Adipose tissue (tissue), 3 donors: ENCODE data around the gene WDR89. TPM values are rescaled to one million over a fixed set of nuclear protein-coding genes. Genes with fewer than 3 reads are reported as not detected.
"Not testable (repeated sequence)": the region's sequence is repeated elsewhere in the genome, so short reads cannot be mapped to it uniquely, and the experiment has no call there.

Experiments
- H3K27ac ChIP-seq: one replicate; pipeline ENCODE4 v1.5.1; 2013; ENCODE audit warnings: low read depth, low read length
- WGBS, 3 donors: extraction: QIAGEN DNeasy Blood & Tissue Kit; methylation state at CpG; one replicate each; pipeline ENCODE4 v1.1.7; 2013; 5-methylcytosine and 5-hydroxymethylcytosine counted together
- polyA plus RNA-seq, 3 donors: library from polyadenylated mRNA; stranded (reverse); fragments of 200-250 nt; gene quantifications; one replicate each; pipeline ENCODE4 v1.2.3, GENCODE V29; 2013
- donor health status: healthy with polysubstance abuse.
- donor health status: Bipolar disorder and iron deficiency.
- donor health status: healthy.

WDR89 gene
- polyA plus RNA-seq, 3 donors, result 3.5 to 4.6 (median 4.5) TPM

DNA sequence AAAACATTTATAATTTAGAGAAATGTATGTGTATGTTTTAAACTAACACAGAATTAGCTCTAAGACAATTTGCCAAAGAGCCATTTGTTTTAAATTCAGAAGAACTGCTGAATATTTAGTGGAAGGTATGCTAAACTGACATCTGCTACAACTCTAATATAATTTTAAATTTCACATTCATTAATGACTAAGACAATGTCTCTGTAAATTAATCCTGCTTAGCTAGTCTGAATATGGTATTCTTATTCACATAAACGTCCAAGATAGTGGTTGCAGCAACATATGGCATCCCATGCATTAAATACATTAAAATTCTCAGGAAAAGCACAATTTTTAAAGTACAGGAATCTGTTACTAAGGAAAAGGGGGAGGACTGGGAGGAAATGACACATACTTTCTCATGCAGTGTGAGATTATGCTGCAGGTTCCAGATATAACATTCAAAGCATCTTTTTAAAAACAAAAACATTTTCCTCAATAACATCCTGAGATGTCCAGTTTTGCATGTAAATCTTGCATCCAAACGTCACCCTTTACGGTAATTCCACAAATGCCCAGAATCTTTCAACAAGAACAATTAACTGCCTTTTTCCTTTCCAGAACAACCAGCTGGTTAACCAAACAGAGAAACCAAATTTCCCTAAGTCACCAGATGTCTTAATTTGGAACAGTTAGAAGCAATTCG is 26.9 kb downstream of the WDR89 start:
- 31 to 54% (median 39%) methylated on average over 4 of the region's 4 CpGs for WGBS, 3 donors

DNA sequence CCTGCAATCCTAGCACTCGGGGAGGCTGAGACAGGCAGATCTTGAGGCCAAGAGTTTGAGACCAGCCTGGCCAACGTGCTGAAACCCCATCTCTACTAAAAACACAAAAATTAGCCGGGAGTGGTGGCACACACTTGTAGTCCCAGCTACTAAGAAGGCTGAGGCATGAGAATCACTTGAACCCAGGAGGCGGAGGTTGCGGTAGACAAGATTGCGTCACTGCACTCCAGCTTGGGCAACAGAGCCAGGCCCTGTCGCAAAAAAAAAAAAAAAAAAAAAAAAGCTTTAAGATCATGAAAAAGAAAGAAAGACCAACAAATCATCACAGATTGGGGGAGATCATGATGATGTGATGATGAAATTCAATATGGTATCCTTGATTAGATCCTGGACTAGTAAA is 30.6 kb downstream of the WDR89 start:
- no peak overlapping the region for H3K27ac ChIP-seq
- 79 to 94% (median 80%) methylated on average over 7 of the region's 7 CpGs for WGBS, 3 donors

More for the DNA sequence above, 26.9 kb downstream of the WDR89 start:
- no peak overlapping the region for H3K27ac ChIP-seq

DNA sequence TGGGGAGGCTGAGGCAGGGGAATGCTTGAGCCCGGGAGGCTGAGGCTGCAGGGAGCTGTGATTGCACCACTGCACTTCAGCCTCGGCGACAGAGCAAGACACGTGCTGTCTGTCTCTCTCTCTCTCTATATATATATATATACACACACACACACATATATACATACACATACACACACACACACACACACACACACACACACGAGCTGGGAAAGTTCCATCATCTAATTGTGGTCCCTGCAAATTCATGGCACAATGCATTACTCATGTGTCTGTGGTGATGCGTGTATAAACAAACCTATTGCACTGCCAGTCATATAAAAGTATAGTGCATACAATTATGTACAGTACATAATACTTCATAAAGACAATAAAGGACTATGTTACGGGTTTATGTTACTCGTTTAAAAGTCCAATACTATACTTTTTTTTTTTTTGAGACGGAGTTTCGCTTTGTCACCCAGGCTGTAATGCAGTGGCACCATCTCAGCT is 36.6 kb downstream of the WDR89 start:
- H3K27ac ChIP-seq, result no peak overlapping the region
- 93 to 94% (median 93%) methylated on average over 10 of the region's 10 CpGs for whole genome bisulfite sequencing, 3 donors

DNA sequence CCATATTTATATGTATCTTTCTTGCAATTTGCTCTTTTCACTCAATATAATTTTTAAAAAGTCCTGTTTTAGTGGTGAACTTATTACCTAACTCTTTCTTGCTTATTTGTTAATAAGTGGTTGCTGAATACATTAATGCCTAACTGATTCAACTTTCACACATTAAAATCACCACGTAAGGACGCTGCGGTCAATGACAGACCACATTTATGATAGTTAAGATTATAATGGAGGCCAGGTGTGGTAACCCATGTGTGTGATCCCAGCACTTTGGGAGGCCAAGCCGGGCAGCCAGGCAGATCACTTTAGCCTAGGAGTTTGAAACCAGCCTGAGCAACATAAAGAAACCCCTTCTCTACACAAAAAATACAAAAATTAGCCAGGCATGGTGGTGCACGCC is 37.0 kb downstream of the WDR89 start:
- 94 to 97% (median 97%) methylated on average over 5 of the region's 5 CpGs for WGBS, 3 donors

DNA sequence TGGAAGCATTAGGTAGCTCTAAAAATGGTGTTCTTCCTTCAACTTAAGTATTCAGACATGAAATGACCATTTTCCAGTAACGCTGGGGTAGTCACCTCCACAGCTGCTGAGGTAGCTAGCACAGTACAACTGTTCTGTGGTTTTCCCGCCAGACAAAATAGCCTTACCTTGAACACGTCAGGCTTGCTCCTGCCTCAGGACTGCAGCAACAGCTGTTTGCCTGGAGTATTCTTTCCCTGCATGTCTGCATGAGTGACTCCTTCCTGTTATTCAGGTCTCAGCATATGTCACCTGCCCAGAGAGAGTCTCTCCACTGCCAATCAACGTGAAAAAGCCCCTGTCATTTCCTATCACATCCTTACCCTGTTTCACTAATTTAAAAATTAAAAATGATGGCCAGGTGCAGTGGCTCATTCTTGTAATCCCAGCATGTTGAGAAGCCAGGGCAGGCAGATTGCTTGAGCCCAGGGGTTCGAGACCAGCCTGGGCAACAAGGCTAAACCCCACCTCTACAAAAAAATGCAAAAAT is 37.9 kb downstream of the WDR89 start:
- H3K27ac ChIP-seq, result no peak overlapping the region
- 76 to 90% (median 83%) methylated on average over 5 of the region's 5 CpGs for WGBS, 3 donors

More for the DNA sequence above, 37.0 kb downstream of the WDR89 start:
- no peak overlapping the region for H3K27ac ChIP-seq

DNA sequence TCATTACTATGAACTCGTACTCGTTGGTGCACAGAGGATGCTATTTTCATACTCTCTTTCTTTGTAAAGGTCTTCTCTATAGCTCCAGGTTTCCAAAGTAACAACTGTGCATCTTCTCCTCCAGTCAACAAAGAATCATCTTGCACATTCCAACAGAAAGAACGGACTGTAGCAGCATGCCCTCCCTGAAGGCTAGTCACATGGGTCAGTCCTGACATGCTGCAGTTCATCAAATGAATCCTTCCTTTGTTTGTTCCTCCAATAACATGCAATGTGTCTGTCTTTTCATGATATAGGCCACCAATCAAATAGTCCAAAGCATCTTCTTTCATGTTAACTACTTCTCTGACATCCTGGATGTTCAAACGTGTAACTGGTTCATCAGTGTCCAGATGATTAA is 42.9 kb downstream of the WDR89 start:
- H3K27ac ChIP-seq, result no peak overlapping the region
- WGBS, 3 donors, result 93 to 94% (median 94%) methylated on average over 4 of the region's 4 CpGs

DNA sequence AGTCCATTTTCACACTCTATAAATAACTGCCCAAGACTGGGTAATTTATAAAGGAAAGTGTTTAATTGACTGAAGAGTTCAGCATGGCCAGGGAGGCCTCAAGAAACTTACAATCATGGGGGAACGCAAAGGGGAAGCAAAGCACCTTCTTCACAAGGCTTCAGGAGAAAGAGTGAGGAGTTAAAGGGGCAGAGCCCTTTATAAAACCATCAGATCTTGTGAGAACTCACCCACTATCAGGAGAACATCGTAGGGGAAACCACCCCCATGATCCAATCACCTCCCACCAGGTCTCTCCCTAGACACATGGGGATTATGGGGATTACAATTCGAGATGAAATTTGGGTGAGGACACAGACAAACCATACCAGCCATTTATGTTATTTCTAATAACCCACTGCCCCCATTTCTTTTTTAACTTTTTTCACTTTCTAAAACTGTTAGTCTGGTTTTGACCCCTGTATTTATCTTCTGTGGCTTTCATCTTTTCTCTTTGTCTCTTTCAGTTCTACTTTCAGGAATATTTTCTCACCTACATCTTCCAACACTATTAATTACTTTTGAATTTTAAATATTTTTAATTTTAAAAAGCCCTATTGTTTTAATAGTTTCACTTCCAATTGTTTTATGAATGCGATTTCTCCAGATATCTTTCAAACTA is 44.5 kb downstream of the WDR89 start:
- WGBS, 3 donors, result 93 to 97% (median 95%) methylated on average over 4 of the region's 4 CpGs
- no peak overlapping the region for H3K27ac ChIP-seq

DNA sequence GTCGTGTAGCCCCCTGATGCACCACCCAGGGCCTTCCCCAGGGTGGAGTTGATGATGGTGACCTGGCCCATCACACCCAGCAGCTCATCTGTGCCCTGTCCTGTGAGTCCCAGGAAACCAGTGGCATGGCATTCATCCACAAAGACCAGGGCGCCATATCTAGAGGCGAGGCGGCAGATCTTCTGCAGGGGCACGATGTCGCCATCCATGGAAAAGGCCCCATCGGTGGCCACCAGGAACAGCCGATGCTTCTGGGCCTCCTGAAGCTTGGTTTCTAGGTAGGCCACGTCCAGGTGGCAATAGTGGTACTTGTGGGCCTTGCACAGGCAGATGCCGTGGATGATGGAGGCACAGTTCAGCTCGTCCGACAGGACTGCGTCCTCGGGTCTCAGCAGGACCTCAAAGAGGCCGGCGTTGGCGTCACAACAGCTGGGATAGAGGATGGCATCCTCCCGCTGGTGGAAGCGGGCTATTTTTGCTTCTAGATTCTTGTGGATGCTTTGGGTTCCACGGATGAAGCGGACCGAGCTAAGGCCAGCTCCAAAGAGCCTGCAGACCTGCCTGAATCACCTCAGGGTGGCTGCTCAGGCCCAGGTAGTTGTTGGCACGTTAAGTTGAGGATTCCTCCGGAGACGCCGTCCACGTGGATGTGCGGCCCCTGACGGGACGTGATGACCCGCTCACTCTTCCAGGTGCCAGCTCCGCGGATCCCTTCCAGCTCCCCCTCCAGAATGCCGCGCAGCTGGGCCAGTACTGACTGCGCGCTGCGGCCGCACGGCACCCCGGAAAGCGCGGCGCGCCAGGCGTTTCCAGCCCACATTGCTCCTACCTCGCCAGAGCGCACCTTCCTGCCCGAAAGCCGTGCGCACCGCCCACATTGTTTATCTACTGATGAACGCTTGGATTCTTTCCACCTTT is 47.0 kb downstream of the WDR89 start:
- H3K27ac ChIP-seq, result no peak overlapping the region
- 95 to 97% (median 96%) methylated on average over 51 to 53 of the region's 53 CpGs for WGBS, 3 donors

DNA sequence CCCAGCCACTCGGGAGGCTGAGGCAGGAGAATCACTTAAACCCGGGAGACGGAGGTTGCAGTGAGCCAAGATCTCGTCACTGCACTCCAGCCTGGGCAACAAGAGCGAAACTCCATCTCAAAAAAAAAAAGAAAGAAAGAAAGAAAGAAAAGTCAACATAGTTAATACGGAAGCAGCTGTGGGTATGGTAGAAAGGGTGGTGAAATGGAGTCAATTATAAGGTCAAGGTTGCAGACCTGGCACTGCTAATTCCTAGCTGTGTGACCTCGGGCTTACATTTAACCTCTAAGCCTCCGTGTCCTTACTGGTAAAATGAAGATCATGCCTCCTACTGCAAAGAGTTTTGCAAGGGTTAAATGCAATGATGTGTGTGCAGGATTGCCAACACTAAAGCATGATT is 58.6 kb downstream of the WDR89 start:
- not testable (repeated sequence) for H3K27ac ChIP-seq
- WGBS, 3 donors, result 75 to 92% (median 87%) methylated on average over 8 of the region's 8 CpGs

DNA sequence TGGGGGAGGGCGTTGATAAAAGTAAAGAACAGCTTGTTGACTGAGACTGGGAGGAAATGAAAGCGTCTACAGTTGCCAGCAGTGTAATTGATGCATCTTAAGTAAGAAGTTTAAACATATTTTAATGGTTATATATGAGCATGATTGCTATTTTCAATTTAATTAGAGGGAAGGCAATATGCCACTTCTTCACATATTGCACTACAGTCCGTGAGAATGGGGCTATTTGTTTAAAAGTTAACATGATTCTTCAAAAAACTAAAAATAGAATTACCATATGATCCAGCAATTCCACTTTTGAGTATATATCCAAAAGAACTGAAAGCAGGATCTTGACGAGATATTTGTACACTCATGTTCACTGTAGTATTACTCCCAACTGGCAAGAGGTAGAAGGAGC is 60.2 kb downstream of the WDR89 start:
- H3K27ac ChIP-seq, result no peak overlapping the region
- WGBS, 3 donors, result 41 to 57% (median 53%) methylated on average over 4 of the region's 4 CpGs

DNA sequence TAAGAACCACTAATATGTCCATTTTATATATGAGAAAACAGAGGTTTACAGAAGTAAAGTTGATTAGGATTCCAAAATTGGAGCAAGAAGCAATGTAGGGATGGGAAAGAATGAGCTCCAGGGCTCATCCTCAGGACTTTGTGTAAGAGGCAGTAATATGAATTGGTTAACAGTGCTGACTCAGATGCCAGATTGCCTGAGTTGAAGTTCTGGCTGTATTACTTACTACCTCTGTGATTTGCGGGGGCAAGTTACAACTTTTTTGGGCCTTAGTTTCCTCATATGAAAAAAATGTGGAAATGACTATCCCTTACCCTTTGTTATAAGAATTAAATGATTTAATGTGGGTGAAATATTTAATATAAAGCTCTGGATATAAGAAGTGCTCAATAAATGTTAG is 63.4 kb downstream of the WDR89 start:
- H3K27ac ChIP-seq, result no peak overlapping the region
- WGBS, 3 donors, result 92 to 100% (median 97%) methylated on average over 1 of the region's 1 CpG

DNA sequence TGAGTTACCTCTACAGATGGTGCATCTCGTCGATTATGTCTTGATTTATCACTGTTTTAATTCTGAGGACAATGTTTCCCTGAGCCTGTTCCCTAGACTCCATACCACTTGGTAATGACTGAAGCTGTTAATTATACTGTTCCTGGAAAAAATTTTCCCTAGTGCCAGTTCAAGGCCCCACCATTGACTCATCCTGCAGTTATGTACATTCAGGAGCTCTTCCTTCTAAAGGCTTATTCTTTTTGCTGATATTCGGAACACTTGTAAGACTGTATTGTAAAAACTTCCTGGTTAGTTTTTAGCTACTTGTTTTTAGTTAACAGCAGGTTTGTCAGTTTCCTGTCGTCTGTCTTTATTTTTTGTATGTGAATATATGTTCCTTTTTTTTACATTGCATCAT is 68.1 kb downstream of the WDR89 start:
- H3K27ac ChIP-seq, result no peak overlapping the region
- WGBS, 3 donors, result 52 to 71% (median 59%) methylated on average over 4 of the region's 4 CpGs

DNA sequence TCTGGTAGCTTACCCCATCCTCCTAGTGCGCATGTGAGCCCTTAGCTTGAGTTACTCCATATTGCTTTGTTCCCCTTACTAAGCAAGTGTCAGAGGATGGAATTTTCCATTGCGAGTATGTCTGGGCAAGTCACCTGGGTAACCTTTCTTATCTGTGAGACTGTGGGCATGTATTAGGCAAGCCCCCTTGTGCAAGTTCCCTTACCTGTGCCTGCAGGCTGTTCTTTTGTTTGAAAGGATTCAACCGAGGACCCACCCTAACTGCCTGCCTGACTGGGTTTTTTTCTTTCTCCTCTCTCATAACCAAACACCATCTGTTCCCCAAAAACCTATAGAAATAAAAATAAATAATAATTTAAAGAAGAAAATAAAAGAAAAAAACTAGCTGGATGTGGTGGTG is 76.2 kb downstream of the WDR89 start:
- no peak overlapping the region for H3K27ac ChIP-seq
- 87 to 89% (median 87%) methylated on average over 2 to 3 of the region's 3 CpGs for WGBS, 3 donors

DNA sequence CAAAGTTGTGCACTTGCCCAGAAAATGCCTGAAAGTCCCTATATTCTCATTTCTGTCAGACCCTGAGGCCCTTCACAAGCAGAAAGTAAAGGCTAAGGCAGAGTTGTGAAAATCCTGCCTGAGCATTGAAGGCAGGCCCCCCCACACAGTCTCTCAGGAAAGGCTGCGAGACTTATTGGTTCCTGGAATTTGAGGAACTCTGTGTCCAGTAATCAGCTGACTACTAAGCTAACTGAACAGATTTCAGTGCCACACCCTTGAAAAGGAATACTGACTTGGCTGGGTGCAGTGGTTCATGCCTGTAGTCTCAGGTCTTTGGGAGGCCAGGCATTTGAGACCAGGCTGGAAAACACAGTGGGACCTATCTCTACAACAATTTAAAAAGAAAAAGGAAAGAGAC is 77.4 kb downstream of the WDR89 start:
- WGBS, 3 donors, result 3 to 48% (median 10%) methylated on average over 1 of the region's 1 CpG

DNA sequence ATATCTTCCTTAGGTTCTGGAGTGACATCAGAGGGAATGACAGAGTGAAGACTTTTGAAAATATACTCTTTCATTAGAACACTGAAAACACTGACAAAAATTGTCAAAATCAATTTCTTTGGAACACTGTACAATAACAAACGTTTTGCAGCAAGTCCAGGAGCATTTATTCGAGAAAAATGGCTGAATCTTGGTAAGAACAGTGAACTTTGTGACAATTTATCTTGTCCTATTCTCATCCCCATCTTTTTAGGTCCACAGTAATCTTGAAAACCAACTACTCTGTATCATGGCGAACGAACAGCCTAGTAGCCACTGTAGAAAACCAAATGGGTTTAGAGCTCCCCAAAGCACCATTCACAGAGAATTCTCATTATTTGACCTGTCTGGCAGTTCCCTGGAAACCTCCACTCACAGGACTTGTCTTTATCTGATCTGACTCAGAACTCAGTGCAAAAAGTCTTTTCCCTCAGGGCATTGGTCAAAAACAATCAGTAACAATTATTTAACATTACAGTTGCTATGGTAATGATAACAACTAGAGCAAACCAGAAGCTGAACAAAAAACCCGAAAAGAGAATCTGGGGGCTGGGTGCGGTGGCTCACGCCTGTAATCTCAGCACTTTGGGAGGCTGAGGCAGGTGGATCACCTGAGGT is 78.2 kb downstream of the WDR89 start:
- H3K27ac ChIP-seq, result no peak overlapping the region
- 78 to 88% (median 79%) methylated on average over 7 of the region's 7 CpGs for WGBS, 3 donors

More for the DNA sequence above, 77.4 kb downstream of the WDR89 start:
- no peak overlapping the region for H3K27ac ChIP-seq

DNA sequence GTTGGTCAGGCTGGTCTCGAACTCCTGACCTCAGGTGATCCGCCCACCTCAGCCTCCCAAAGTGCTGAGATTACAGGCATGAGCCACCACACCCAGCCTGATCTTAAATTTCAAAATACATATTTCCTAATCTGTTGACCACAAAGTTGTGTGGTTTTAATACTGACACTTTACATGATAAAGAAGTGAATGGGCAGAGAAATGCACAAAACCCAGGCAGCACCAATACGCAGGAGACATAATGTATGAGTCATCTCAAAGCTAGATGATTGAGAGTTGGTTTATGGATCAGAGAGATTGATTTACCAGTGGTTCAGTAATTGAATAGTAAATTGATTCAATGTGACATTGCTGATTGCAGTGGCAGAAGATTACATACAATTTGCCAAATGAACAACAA is 79.3 kb downstream of the WDR89 start:
- WGBS, 3 donors, result 72 to 82% (median 77%) methylated on average over 3 of the region's 3 CpGs
- H3K27ac ChIP-seq, result no peak overlapping the region

DNA sequence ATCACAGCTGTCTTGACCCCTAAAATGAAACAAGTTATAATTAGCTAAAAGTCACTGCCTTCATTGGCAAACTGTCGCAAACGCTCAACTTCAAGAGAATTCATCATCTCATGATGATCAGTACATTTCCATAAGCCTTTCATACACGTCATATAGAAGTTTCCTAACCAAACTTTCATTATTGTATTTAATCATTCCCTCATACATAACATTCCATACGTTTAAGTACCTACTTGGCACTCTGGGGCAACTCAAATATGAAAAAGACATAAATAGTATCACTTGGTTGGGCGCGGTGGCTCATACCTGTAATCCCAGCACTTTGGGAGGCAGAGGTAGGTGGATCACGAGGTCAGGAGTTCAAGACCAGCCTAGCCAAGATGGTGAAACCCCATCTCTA is 86.1 kb downstream of the WDR89 start:
- 78 to 90% (median 87%) methylated on average over 7 of the region's 7 CpGs for WGBS, 3 donors
- no peak overlapping the region for H3K27ac ChIP-seq

DNA sequence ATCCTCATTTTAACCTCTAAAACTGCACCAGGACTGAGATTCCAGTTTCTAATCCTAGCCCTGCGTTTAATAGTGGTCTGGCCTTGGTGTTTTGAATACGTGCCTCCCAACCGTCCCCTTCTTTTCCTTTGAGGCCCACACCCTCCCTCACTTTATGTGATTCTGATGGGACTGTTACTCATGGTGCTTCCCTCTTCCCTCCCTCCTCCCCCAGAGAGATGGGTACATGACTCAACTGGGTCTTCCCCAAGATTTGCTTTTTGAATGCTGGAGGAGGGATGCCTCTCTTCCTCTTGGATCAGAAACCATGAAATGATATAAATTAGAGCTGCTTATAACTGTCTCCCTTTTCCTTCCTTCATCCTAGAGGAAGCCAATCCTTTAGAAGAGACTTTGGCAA is 90.3 kb downstream of the WDR89 start:
- H3K27ac ChIP-seq, result no peak overlapping the region
- 54 to 77% (median 58%) methylated on average over 3 of the region's 3 CpGs for WGBS, 3 donors
